ENCODE results near the gene ZBTB37.
"Not testable (repeated sequence)": the region's sequence is repeated elsewhere in the genome, so short reads cannot be mapped to it uniquely, and the experiment has no call there.

Gene ZBTB37

GRCh38 chr1:173914366-173914871, 46.2 kb downstream of the ZBTB37 start:
- no peak for DNase-seq

- no peak for DNase-seq
Observed at GRCh38 chr1:173915596-173915995, 47.4 kb downstream of the ZBTB37 start.

- no peak for DNase-seq
Observed at GRCh38 chr1:173916667-173917066, 48.5 kb downstream of the ZBTB37 start.

GRCh38 chr1:173917149-173917548, 49.0 kb downstream of the ZBTB37 start, which contains the start of gene SERPINC1:
Gene SERPINC1 (minus strand): TSS chr1:173917327. CDS start chr1:173917259, 68 bp downstream.
- DNase-seq, result no peak

- no peak for DNase-seq
Observed at GRCh38 chr1:173917635-173918493, 49.7 kb downstream of the ZBTB37 start.

- DNase-seq, result no peak
Observed at GRCh38 chr1:173920861-173921260, 52.7 kb downstream of the ZBTB37 start.

- no peak for DNase-seq
Observed at GRCh38 chr1:173925306-173926242, 57.4 kb downstream of the ZBTB37 start.

- not testable (repeated sequence) for DNase-seq
Observed at GRCh38 chr1:173930541-173930940, 62.4 kb downstream of the ZBTB37 start.

GRCh38 chr1:173934440-173934839, 66.3 kb downstream of the ZBTB37 start:
- no peak for DNase-seq

GRCh38 chr1:173937062-173937461, 68.9 kb downstream of the ZBTB37 start:
- no peak for DNase-seq

- DNase-seq, result no peak
Observed at GRCh38 chr1:173946380-173946921, 78.3 kb downstream of the ZBTB37 start.

- DNase-seq, result no peak
Observed at GRCh38 chr1:173948594-173948993, 80.4 kb downstream of the ZBTB37 start.

All from NCI-H345 (cell line).